Right cardiac atrium (tissue), 5 donors: ENCODE measurements around the gene PLCG1. TPM values are rescaled to one million over a fixed set of nuclear protein-coding genes. Genes with fewer than 3 reads are reported as not detected.

ENCODE experiments used
- ATAC-seq, 2 donors: fragments of 200-7000 bp; cut with Tn5 transposase; one replicate each; pipeline versions ENCODE4 v1.8.0 to v1.9.1; 2020; ENCODE audit warnings: moderate library complexity in 2 of 2, mild to moderate bottlenecking in 1 of 2
- DNase-seq, 3 donors: peaks; one replicate each; pipeline ENCODE4 v3.0.0-alpha.2; 2020
- H3K27ac ChIP-seq: one replicate; pipeline ENCODE4 v1.5.1; 2013; ENCODE audit warnings: mild to moderate bottlenecking, low read length, control low read depth, moderate library complexity
- H3K27me3 ChIP-seq: one replicate; pipeline ENCODE4 v1.6.1; 2013; ENCODE audit not compliant: control insufficient read depth, insufficient read depth
- H3K4me1 ChIP-seq: one replicate; pipeline ENCODE4 v1.6.1; 2013; ENCODE audit warnings: low read length; ENCODE audit not compliant: control insufficient read depth, insufficient read depth
- H3K4me3 ChIP-seq: one replicate; pipeline ENCODE4 v1.5.1; 2013; ENCODE audit warnings: low read length, control low read depth
- H3K9me3 ChIP-seq: one replicate; pipeline ENCODE4 v1.6.1; 2013; ENCODE audit warnings: low read length; ENCODE audit not compliant: control insufficient read depth
- WGBS: extraction: QIAGEN DNeasy Blood & Tissue Kit; methylation state at CpG from one replicate; pipeline ENCODE4 v1.1.7; 2013; 5-methylcytosine and 5-hydroxymethylcytosine counted together
- intact Hi-C, 4 donors: fragments of 100-400 bp; cut with DNase I; formaldehyde crosslinking; loops; one replicate each; pipeline versions ENCODE4 v1.11.0 to v1.14.0; 2022 to 2023
- polyA plus RNA-seq: library from polyadenylated mRNA; stranded (reverse); fragments of 200-250 nt; gene quantifications from one replicate; pipeline ENCODE4 v1.2.3, GENCODE V29; 2013
- total RNA-seq, 4 donors: library from RNA; stranded (reverse); fragmentation: NEBNext Ultra II Directional; extraction: Animal tissue kit (Norgen Biotek cat#: 25700); gene quantifications; one replicate each; pipeline ENCODE4 v1.2.1, GENCODE V29; 2021
- donor health status: healthy with polysubstance abuse.
- donor health status: DM: no; HTN: yes; CAD: no.
- donor health status: DM: no; HTN: no; CAD: no.
- donor health status: DM: no; HTN: yes; CAD: no; lungs with severe emphysema.
- donor health status: DM: yes; HTN: yes; CAD: no.

Gene PLCG1
- total and polyA plus RNA-seq, 5 donors = 45.6 to 62.2 (median 57.4) TPM

GRCh38 chr20:41160686-41161085 lies 23.3 kb downstream of the PLCG1 start:
- Histone ChIP-seq H3K27ac (no peak overlapping the region), H3K4me3 (no peak overlapping the region), H3K4me1 (peaks cover 23% of the 10 kb centered on the region), H3K27me3 (no peaks in the 10 kb centered on the region), H3K9me3 (no peaks in the 10 kb centered on the region)
- DNase-seq (no peak), ATAC-seq (no peak)
- 80% methylated on average over 2 of the region's 2 CpGs for WGBS
- intact Hi-C loops = no loop called here

GRCh38 chr20:41161886-41162285 lies 24.5 kb downstream of the PLCG1 start:
- WGBS = 24% methylated on average over 1 of the region's 1 CpG
- H3K4me1 ChIP-seq = peaks cover 13% of the 10 kb centered on the region
- intact Hi-C loops = no loop called here
- no peaks in the 10 kb centered on the region for H3K9me3 ChIP-seq
- no peak overlapping the region for H3K27ac ChIP-seq
- no peak for ATAC-seq
- no peak overlapping the region for H3K4me3 ChIP-seq
- H3K27me3 ChIP-seq = no peaks in the 10 kb centered on the region
- DNase-seq = peak; percentile 18 to 53 (median 42)

- peak in 2 of 3 donors; percentile 11 to 48 for DNase-seq
- intact Hi-C loops = no loop called here
- H3K27ac ChIP-seq = no peak overlapping the region
- H3K9me3 ChIP-seq = no peaks in the 10 kb centered on the region
- H3K27me3 ChIP-seq = no peaks in the 10 kb centered on the region
- no peak overlapping the region for H3K4me3 ChIP-seq
- peaks cover 11% of the 10 kb centered on the region for H3K4me1 ChIP-seq
- ATAC-seq = no peak
- 95% methylated on average over 11 of the region's 11 CpGs for WGBS
Measured at GRCh38 chr20:41162396-41162795, 25.1 kb downstream of the PLCG1 start.

- Histone ChIP-seq H3K4me1 (peaks cover 10% of the 10 kb centered on the region), H3K4me3 (no peak overlapping the region), H3K9me3 (no peaks in the 10 kb centered on the region), H3K27ac (no peak overlapping the region), H3K27me3 (no peaks in the 10 kb centered on the region)
- 95% methylated on average over 11 of the region's 11 CpGs for WGBS
- intact Hi-C loops = no loop called here
- ATAC-seq = no peak
- peak in 1 of 3 donors; percentile 20 for DNase-seq
Measured at GRCh38 chr20:41163821-41164220, 26.5 kb downstream of the PLCG1 start.

- 92% methylated on average over 24 of the region's 24 CpGs for WGBS
- Histone ChIP-seq H3K4me3 (no peak overlapping the region), H3K9me3 (no peaks in the 10 kb centered on the region), H3K27me3 (no peaks in the 10 kb centered on the region), H3K27ac (no peak overlapping the region), H3K4me1 (peaks cover 2% of the 10 kb centered on the region)
- intact Hi-C loops = no loop called here
- ATAC-seq = no peak
- peak in 1 of 3 donors; percentile 52 for DNase-seq
Measured at GRCh38 chr20:41165001-41165882, 27.9 kb downstream of the PLCG1 start.

GRCh38 chr20:41166201-41167117 lies 29.1 kb downstream of the PLCG1 start:
- H3K4me3 ChIP-seq = no peak overlapping the region
- peak in 1 of 3 donors; percentile 45 for DNase-seq
- no peak overlapping the region for H3K27ac ChIP-seq
- no peaks in the 10 kb centered on the region for H3K4me1 ChIP-seq
- H3K27me3 ChIP-seq = no peaks in the 10 kb centered on the region
- H3K9me3 ChIP-seq = no peaks in the 10 kb centered on the region
- ATAC-seq = no peak
- intact Hi-C loops = no loop called here
- WGBS = 90% methylated on average over 27 of the region's 27 CpGs

- WGBS = 88% methylated on average over 3 of the region's 3 CpGs
- intact Hi-C loops = no loop called here
Measured at GRCh38 chr20:41167118-41167470, 29.8 kb downstream of the PLCG1 start.

GRCh38 chr20:41167481-41168253 lies 30.3 kb downstream of the PLCG1 start:
- H3K27ac ChIP-seq = no peak overlapping the region
- no peaks in the 10 kb centered on the region for H3K9me3 ChIP-seq
- H3K4me1 ChIP-seq = peaks cover 6% of the 10 kb centered on the region
- H3K4me3 ChIP-seq = no peak overlapping the region
- peak in 1 of 3 donors; percentile 27 for DNase-seq
- WGBS = 86% methylated on average over 11 of the region's 11 CpGs
- ATAC-seq = no peak
- intact Hi-C loops = no loop called here
- no peaks in the 10 kb centered on the region for H3K27me3 ChIP-seq

More at GRCh38 chr20:41167118-41167470, 29.8 kb downstream of the PLCG1 start:
- H3K4me3 ChIP-seq = no peak overlapping the region
- ATAC-seq = no peak
- no peak overlapping the region for H3K27ac ChIP-seq
- no peaks in the 10 kb centered on the region for H3K27me3 ChIP-seq
- no peaks in the 10 kb centered on the region for H3K9me3 ChIP-seq
- DNase-seq = no peak
- no peaks in the 10 kb centered on the region for H3K4me1 ChIP-seq

- intact Hi-C loops = no loop called here
- DNase-seq = peak in 1 of 3 donors; percentile 25
- Histone ChIP-seq H3K4me3 (no peak overlapping the region), H3K9me3 (no peaks in the 10 kb centered on the region), H3K27ac (no peak overlapping the region), H3K27me3 (no peaks in the 10 kb centered on the region), H3K4me1 (peaks cover 7% of the 10 kb centered on the region)
- 92% methylated on average over 10 of the region's 10 CpGs for WGBS
- ATAC-seq = no peak
Measured at GRCh38 chr20:41168281-41169161, 31.2 kb downstream of the PLCG1 start.

- Histone ChIP-seq H3K4me3 (no peak overlapping the region), H3K27ac (no peak overlapping the region), H3K27me3 (no peaks in the 10 kb centered on the region), H3K9me3 (no peaks in the 10 kb centered on the region), H3K4me1 (peaks cover 7% of the 10 kb centered on the region)
- ATAC-seq = no peak
- 88% methylated on average over 9 of the region's 9 CpGs for WGBS
- intact Hi-C loops = no loop called here
- DNase-seq = peak in 1 of 3 donors; percentile 42
Measured at GRCh38 chr20:41169162-41169690, 31.9 kb downstream of the PLCG1 start.
